Ishikawa (cell line): ENCODE results near the gene ERC1.

Experiments
- CEBPB ChIP-seq: IDR thresholded peaks from 2 replicates; pipeline ENCODE4 v1.6.1; 2012
- CREB1 ChIP-seq: IDR thresholded peaks from 2 replicates; pipeline ENCODE4 v1.6.1; 2012; ENCODE audit warnings: low read depth
- EP300 ChIP-seq: IDR thresholded peaks from 2 replicates; pipeline ENCODE4 v1.6.1; 2012; ENCODE audit warnings: borderline replicate concordance
- NFIC ChIP-seq: IDR thresholded peaks from 2 replicates; pipeline ENCODE4 v1.6.1; 2012
- RAD21 ChIP-seq: IDR thresholded peaks from 2 replicates; pipeline ENCODE4 v1.6.1; 2012; ENCODE audit warnings: low read depth
- TAF1 ChIP-seq: IDR thresholded peaks from 2 replicates; pipeline ENCODE4 v1.6.1; 2012; ENCODE audit warnings: low read depth, mild to moderate bottlenecking
- YY1 ChIP-seq: IDR thresholded peaks from 2 replicates; pipeline ENCODE4 v1.6.1; 2012; ENCODE audit warnings: low read depth
- TF ChIP-seq, protein P1 (sequence below): IDR thresholded peaks from 2 replicates; pipeline ENCODE4 v1.6.1; 2012; ENCODE audit warnings: low read depth, mild to moderate bottlenecking
- TF ChIP-seq, protein P2 (sequence below): IDR thresholded peaks from 2 replicates; pipeline ENCODE4 v1.6.1; 2012

DNA sequence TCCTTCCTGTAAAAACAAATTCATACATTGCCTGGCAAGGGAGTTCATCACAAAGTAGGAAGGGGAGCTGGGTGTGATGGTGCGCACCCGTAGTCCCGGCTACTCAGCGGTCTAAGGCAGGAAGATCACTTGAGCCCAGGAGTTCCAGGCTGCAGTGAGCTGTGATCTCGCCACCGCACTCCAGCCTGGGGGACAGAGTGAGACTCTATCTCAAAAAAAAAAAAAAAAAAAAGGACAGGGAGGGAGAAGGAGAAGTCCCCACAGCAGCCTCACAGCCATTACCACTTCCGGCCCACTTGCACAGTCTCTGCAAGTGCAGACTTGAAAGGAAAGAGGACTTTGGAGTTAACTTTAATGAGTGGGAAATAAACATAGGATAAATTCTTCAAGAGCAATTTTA is 482.4 kb downstream of the ERC1 start:
- TF ChIP-seq RAD21 (no peak), YY1 (no peak), EP300 (no peak), CREB1 (no peak), TAF1 (no peak), CEBPB (no peak), NFIC (no peak)
- TF ChIP-seq, protein P1, sequence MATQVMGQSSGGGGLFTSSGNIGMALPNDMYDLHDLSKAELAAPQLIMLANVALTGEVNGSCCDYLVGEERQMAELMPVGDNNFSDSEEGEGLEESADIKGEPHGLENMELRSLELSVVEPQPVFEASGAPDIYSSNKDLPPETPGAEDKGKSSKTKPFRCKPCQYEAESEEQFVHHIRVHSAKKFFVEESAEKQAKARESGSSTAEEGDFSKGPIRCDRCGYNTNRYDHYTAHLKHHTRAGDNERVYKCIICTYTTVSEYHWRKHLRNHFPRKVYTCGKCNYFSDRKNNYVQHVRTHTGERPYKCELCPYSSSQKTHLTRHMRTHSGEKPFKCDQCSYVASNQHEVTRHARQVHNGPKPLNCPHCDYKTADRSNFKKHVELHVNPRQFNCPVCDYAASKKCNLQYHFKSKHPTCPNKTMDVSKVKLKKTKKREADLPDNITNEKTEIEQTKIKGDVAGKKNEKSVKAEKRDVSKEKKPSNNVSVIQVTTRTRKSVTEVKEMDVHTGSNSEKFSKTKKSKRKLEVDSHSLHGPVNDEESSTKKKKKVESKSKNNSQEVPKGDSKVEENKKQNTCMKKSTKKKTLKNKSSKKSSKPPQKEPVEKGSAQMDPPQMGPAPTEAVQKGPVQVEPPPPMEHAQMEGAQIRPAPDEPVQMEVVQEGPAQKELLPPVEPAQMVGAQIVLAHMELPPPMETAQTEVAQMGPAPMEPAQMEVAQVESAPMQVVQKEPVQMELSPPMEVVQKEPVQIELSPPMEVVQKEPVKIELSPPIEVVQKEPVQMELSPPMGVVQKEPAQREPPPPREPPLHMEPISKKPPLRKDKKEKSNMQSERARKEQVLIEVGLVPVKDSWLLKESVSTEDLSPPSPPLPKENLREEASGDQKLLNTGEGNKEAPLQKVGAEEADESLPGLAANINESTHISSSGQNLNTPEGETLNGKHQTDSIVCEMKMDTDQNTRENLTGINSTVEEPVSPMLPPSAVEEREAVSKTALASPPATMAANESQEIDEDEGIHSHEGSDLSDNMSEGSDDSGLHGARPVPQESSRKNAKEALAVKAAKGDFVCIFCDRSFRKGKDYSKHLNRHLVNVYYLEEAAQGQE: no peak
- TF ChIP-seq, protein P2, sequence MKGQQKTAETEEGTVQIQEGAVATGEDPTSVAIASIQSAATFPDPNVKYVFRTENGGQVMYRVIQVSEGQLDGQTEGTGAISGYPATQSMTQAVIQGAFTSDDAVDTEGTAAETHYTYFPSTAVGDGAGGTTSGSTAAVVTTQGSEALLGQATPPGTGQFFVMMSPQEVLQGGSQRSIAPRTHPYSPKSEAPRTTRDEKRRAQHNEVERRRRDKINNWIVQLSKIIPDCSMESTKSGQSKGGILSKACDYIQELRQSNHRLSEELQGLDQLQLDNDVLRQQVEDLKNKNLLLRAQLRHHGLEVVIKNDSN: no peak
